Muscle of arm (tissue), 12 donors: Measurements from ENCODE around the gene FBXL22. TPM values are rescaled to one million over a fixed set of nuclear protein-coding genes. Genes with fewer than 3 reads are reported as not detected.

Experiments used
- DNase-seq: peaks from one replicate; pipeline ENCODE4 v3.0.0-alpha.2; 2013
- polyA plus RNA-seq, 12 donors: library from polyadenylated mRNA; unstranded; fragments of 120-200 nt; gene quantifications; one replicate each; pipeline ENCODE4 v1.2.1, GENCODE V29; 2013; ENCODE audit not compliant: insufficient read length in 12 of 12

Gene FBXL22
- polyA plus RNA-seq, 12 donors = 11.3 to 34.7 (median 27.6) TPM; not detected in 1

DNA sequence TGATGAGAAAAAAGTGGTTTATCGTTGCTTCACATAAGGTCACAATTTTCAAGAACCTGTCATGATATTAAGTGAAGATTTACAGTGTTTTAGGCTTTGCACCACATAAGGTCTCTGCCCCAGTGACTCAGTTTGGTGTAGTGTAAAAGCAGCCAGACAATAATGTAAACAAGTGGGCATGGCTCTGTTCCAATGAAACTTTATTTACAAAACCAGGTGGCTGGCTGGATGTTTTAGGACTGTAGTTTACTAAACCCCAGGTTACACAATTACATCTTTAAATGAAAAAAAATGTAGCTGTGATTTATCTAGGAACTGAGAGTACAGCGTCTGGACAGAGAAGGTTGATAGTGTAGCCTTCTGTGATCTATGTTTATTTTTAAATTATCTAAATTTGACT is 9.7 kb upstream of the FBXL22 start:
- DNase-seq = no peak

DNA sequence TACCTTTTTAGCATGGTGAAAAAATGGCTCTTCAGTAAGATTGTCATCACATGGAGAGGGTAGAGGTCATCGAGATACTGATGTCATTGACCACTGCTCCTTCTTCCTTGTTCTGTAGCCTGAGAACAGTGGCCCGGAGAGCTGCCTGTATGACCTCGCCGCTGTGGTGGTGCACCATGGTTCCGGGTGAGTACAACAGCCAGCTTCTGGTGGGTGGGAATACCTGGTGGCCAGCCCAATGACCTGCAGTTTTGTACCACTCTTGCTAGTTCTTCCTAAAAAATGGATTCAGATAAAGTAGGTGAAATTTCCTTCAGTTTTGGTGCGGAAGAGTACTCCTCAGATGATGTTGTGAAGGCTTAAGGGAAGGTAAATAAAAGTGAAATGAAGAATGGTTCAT is 8.4 kb upstream of the FBXL22 start:
- no peak for DNase-seq

DNA sequence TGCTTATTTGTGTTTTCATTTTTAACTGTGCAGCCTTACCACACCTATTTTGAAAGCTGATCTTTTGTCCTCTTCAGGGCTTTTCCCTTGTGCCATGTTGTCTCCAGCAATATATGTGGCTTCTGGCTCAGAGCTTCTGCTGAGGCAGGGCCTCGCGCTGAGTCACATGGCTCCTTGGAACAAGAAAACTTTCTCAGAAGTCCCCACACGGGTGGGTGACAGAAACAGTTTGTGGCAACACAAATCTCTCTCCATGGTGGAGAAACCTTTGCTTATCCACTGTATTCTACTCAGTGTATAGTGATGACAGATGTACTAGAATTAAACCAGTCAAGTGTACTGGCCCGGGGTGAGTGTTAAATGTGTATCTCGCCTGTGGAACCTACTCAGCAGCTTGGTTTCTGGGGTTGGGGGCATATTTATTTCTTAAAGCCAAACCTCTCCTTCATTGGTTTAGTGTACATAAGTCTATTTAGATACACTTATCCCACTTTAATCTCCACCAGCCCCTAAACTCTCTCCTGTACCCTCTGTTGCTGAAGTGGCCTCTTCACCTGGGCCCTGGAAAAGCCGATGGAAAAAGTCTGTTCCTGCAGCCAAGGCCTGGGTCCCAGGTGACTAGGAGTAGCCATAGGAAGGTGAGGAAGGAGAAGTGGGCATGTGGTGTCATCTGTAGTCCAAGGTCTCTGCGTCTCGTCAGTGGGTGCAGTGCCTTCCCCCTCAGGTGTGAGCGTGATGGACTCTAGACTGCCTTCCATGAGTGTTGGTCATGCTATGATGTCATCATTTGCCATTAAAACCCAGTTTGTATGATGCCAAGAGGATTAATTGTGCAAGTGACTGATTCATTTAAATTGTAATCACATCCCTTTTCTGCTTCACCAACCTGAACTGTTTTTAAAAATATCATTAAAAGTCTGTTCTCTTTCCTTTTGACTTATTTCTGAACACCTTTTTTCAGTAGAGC is 3.2 kb upstream of the FBXL22 start:
- no peak for DNase-seq

DNA sequence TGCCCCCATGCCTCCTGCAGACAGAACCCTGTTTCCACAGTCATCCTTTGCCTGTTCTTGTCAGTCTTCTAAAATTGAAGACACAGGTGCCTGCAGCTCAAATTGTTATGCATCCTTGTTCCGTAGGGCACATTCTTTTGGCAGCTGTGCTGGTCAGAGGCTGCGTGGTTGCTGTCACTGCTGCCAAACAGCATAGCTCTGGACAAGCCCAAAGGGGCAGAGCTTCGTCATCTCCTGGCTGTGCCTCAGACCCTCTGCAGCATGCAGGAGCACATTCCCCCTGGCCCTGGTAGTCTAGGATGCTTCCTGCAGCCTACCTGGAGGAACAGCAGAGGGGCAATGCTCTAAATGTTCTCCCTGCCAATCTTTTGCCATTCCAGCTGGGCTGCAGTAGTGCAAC is 2.1 kb upstream of the FBXL22 start:
- DNase-seq = peak; percentile 23

DNA sequence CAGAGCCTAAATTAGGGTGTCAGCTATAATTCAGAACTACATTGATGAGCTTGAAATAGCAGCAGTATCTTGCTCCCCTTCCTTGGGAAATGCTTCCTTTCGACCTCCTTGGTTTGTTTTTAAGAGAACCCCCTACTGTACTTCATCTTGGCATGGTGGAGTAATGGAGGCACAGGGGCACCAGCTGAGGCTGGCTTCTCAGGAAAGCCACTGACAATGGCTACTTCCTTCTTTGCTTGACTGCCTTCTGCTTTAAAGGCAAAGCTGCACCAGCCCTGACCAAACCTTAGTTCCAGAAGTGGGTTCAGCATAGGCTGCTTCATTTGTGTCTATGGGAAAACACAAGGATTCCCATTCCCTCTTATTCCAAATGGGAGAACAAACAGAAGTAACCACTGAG is 1.5 kb upstream of the FBXL22 start:
- no peak for DNase-seq

DNA sequence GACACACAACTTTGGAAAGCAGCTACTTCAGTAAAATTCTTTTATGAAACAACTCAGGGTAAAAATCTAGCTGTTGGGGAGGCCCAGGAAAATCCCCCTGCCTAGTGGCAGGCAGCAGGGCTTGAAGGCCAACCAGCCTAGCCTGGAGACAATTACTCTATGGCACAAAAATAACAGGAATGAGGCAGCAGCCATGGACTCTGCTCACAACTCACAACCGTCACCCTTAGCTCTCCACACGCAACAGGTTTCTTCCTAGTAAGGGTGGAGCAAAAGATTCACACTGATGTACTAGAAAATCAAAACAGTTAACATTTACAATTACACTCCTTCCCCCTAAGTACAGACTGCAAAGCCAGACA is 530 bp upstream of the FBXL22 start:
- no peak for DNase-seq

DNA sequence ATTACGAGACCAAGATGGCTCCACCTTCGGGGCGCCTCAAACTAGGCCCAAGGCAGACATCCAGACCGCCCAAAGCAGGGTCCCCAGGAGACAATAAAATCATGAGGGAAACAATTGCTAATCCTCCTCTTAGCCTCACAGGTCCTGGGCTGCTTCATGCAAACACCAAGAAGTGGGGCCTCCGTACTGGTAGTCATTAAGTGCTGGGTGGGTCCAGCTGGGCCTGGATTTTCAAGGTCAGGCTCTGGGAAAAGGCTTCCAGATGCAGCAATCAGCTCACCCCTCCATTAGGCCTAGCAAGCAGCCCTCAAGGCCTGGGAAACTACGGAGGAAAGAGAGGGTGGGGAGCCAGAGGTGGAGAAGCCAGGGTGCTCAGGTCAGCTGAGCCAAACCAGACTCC is 634 bp downstream of the FBXL22 start:
- no peak for DNase-seq

DNA sequence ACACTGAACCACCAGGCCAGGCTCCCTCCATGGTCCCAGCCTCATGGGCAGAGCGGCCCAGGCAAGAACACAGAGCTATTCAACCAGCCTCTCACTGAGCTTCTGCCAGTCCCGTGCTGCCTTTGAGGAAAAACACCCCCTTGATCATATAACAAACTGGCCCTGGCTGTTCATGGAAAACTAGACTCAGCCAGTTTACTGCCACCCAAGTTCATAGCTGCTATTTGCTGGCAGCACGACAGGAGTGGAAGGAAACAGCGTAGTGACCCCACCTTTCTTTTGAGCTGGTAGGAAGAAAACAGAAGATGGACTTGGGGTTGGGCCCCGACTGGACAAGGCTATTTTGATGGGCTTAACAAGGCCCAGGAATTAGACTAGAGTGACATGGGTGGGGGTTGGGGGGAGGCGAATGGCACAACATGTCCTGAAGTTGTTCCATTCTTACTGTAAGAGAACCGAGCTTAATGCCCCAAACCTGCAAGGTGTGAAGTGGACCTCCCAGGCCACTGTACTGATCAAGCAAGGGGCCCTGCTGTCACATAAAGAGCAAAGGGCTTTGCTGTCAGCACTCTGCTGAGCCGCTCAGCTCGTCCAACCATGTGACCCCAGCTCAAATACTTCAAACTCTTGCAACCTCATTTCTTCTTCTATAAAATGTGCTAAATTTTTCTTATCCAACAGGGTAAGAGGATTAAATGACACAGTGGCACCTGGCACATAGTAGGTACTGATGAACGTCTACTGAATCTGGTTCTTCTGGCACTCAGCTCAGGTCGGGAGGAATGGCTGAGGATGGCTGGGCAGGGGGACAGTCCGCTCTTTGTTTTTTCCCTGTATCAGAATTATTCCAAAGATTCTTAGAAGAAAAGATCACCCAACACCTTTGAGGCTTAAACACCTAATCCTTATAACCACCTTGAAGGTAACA is 1.6 kb downstream of the FBXL22 start:
- peak; percentile 40 for DNase-seq

DNA sequence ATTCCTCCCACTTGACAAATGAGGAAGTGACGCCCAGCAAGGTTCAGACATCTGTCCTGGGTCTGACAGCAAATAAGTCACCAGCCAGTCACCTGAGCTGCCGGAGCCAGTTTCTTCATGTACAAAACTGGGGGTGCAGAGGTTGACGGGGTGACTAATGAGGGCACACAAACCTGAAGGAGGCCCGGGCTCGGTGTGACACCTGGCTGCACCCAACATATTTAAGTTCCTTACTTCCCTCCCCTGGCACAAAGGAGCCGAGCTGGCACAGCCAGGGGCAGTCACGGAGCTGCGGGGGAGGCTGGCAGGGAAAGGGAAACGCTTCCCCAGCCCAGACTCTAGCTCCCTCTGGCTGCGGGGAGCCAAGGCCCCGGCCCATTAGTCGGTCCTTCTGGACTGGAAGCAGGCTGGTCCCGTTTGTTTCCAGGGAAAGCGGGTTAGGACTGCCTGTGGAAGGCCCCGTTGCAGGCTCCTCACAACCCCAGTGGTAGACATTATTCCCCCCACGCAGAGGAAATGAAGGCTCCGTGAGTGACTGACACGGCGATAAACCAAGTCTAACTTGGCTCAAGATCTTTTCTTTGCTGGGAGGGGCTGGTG is 2.3 kb downstream of the FBXL22 start:
- peak; percentile 12 for DNase-seq

DNA sequence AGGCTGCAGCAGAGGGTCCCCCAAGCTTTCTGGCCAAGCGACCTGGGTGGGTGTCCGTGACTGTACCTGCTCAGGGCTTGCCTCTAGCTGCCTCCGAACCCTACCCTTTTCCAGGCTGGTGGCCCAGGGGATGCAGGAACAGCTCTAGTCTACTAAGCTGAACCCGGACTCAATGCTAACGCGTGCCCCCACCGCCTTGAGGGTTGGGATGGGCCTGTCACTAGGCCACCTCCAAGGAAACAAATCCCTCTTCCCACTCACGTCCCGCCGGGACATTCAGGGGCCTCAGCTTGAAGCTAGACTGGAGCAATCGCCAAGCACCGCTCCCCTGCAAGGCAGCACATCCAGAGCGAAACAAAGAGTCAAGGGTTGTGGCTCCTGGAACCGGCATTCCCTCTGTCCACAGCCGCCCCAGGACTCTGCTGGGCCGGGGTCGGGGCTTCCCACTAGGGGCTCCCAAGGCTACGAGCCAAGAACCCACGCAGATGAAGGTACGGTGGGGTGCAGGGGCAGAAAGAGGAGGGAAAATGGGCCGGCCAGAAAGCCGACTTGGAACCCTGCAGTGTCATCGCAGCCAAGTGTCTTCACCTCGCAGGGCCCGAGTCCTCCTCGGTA is 2.9 kb downstream of the FBXL22 start:
- no peak for DNase-seq

DNA sequence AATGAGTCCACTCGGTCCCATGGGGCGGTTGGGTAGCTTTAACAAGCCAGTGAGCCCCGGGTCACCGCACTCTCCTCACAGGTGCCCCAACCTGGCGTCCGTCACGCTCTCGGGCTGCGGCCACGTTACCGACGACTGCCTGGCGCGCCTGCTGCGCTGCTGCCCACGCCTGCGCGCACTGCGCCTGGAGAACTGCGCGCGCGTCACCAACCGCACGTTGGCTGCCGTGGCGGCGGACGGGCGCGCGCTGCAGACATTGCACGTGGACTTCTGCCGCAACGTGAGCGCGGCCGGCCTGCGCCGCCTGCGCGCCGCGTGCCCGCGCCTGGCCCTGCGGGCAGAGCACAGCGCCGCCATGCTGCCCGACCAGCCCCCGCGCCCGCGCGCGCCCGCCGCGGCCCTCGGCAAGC is 3.4 kb downstream of the FBXL22 start:
- peak; percentile 86 for DNase-seq

DNA sequence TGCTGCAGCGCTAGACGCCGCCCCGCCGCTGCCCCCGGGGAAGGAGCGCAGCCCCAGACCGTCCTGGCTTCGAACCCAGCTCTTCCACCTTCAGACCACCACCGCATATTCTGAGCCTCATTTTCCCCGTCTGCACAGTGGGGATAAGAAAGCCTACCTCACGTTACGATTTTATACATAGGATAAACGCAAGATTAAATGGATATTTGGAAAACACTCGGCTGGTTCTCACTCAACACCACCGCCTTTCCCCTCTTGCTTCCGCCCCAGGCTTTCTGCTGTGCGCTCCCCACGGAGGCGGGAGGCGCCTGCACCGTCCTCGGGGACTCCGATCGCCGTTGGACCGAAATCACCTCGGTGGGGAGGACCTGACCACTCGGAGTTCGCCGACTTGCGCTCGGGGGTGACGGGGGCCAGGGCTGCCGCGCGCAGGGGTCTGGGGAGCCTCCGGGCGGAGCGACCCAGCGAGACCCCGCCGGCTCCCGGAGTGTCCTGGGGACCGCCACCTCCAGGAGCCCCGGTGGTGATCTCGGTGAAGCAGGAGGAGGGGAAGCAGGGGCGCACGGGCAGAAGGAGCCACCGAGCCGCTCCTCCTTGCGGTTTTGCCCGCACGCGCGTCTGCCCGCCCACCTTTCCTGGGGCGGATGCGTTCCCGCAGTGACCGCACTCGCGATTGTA is 4.0 kb downstream of the FBXL22 start:
- DNase-seq = peak; percentile 35

DNA sequence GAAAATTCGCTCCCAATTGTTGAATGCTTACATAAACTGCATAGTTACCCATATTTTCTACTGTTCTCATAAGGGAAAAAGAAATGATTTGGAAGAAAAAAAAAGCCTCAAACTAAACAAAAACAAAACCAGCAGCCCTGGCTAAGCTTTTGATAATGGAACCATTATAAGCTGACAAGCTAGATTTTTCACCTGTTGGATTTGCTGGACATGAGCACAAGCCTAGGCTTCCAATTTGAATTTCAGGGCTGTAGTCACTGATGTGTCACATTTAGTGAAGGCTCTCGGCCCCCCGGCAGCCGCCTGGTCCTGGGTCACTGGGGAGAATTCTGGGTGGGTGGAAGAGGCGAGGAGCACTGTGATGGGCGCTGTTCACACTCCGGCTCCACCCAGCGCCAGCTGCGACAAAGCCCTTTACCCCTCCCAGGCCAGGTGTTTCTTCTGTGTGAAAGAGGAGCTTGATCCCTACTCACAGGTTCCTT is 4.6 kb downstream of the FBXL22 start:
- no peak for DNase-seq

DNA sequence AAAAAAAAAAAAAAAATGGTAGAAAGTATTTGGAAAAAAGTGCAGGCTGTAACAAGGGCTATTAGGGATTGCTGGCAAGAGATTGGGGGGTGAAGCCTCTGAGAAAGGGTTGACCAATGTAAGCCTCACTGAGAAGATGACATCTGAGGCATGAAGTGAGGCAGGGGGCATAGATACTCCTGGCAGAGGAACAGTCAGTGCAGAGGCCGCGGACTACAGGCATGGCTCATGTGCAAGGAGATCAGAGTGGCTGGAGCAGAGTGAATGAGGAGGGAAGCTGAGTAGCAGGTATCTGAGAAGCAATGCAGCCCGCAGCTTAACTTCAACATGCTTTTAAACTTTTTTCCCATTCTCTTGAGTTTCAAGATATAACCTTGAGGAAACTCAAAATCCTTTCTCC is 5.4 kb downstream of the FBXL22 start:
- DNase-seq = no peak

DNA sequence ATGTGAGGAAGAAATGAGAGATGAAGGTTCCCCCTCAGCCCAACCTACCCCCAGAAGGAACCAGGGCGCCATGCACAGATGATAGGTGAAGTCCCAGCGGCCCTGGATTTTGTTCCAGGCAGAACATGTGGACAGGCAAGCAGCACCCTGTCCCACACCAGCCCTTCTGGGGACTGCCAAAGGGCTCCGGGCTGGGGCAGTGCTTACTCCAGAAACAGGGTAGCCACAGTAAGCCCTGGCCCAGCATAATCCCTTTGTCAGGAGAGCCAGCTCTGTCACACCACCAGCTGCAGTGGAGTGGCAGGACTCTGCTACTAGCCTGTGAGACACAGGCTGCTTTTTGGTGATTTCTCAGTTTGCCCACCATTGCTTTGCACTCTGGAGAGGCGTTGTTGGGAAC is 6.3 kb downstream of the FBXL22 start:
- DNase-seq = no peak

DNA sequence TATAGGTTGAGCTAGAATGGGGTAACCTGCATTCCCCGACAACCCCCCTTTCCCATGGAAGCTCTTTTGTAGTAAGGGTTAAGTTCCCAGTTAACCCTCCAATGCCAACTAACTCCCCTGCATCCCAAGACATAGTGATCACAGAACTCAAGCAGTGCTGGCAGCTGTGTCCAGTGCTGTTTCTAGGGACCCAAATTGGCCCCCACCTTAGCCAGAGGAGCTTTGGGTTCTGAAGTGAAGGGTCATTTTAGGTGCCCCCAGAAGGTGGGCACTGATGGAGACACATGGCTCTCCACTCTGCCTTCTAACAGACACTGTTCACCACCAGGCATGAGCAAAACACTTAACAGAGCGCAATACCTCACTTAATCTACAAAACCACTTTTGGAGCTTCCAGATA is 7.1 kb downstream of the FBXL22 start:
- no peak for DNase-seq

DNA sequence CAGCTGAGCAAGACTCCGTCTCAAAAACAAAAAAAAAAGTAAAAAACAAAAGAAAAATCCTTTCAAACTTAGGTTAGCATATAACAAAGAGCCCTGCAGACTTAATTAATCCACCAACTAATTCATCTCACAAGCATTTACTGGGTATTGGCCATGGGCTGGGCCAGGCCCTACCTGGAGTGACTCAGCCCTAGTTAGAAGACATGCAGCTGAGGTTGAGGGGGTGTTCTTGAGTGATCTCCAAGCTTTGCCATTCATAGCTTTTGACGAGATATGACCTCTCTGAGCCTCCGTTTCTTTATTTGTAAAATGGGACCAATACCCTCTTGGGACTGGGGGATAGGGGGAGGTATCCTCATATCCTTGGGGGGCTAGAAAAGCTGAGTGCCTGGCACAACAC is 7.8 kb downstream of the FBXL22 start:
- no peak for DNase-seq

DNA sequence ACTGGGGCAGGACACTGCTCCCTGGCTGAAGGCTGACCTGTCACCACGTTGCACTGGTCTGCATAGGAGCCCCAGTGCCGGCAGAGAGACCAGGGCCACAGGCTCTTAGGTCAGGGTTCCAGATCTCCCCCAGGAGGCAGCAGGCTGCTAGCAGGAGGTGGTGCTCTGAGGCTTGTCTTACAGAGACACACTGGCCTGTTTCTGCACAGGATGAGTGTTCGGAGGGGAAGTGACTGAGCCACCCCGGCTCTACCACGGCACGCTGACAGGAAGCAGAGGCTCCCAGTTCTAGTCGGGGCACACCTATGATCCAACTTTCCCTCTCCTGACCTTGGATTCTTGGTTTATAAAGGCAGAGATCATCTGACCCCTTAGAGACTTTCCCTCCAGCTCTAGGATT is 8.6 kb downstream of the FBXL22 start:
- DNase-seq = no peak

DNA sequence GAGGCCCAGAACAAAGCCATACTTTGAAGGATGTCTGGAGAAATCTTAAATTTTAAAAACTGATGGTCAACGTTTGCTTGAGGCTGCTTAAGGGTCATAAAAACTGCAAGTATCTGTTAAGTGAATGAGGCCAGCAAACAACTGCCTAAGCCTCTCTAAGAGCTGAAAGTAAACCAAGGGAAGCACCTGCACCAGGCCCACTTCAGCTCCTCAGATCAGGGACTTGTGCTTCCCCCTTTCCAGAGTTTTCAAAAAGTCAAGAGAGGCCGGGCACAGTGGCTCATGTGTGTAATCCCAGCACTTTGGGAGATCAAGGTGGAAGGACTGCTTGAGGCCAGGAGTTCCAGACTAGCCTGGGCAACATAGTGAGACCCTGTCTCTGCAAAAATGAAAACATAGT is 9.1 kb downstream of the FBXL22 start:
- DNase-seq = no peak

DNA sequence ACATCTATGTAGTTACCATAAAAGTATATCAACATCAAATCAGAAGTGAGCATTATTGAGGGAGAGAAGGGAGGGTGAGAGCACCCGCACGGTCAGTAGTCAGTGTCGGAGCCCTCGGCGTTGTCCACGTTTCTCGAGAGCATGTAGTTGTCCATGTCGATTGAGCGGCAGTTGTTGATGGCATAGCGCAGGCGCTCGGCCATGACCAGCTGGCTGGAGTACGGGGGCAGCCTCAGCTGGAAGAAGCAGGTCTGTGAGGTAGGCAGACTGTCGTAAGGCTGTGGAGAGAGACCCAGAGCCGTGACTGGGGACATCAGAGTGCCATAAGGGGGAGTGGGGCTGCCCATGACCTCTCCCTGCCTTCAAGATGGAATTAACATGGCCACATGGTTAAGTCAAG is 11.8 kb downstream of the FBXL22 start:
- no peak for DNase-seq

DNA sequence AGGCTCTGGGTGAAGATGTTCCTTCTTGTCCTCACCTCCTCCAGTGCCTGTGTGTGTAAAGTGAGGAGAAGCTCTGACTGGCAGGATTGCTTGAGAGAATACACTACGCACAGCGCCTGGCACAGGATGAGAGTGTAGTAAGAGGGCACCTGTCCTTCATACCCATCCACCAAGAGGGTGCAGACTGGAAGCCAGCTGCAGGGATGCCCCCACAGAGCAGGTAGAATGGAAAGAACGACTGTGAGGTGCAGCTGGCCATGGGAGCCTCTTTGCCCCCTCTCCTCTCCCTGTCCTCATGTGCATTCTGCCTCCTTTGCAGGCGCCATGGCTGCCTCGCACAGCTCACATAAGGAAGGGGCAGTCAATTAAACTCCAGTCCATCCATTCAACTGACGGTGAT is 12.3 kb downstream of the FBXL22 start:
- no peak for DNase-seq
